ENCODE data around the gene DLG2.

DLG2 gene

GRCh38 chr11:83545494-83546260 is 2081.5 kb downstream of the DLG2 start:
- no peaks in the 10 kb centered on the region for H3K36me3 ChIP-seq (replicated peaks; ENCODE audit: low read depth, low read length)
- H3K27me3 ChIP-seq (ENCODE audit: low read depth, low read length), result peaks cover 17% of the 10 kb centered on the region
- H3K4me2 ChIP-seq (ENCODE audit: low read length), result no peak overlapping the region
- H3K4me1 ChIP-seq (ENCODE audit: low read length), result no peaks in the 10 kb centered on the region
- H3K9me3 ChIP-seq (ENCODE audit: insufficient read depth, low read length), result no peaks in the 10 kb centered on the region
- no peak for TF ChIP-seq CTCF (IDR thresholded peaks at IDR 0.05; ENCODE audit: low read depth, low read length)
- no peak overlapping the region for H3K9ac ChIP-seq (ENCODE audit: low read length)
- no peaks in the 10 kb centered on the region for H4K20me1 ChIP-seq (ENCODE audit: insufficient read depth, low read length)
- no peaks in the 10 kb centered on the region for H3K79me2 ChIP-seq (ENCODE audit: low read length)
- no peak overlapping the region for H3K27ac ChIP-seq (ENCODE audit: low read length)
- no peak overlapping the region for H2AFZ ChIP-seq (ENCODE audit: low read depth, low read length)
- no peak overlapping the region for H3K4me3 ChIP-seq (ENCODE audit: low read length)

- no peak for TF ChIP-seq EZH2phosphoT487 (IDR thresholded peaks at IDR 0.05; ENCODE audit: low read depth)
- TF ChIP-seq CTCF (IDR thresholded peaks at IDR 0.05; ENCODE audit: low read depth, low read length), result no peak
- Histone ChIP-seq H3K4me2 (ENCODE audit: low read length) (no peak overlapping the region), H3K27me3 (ENCODE audit: low read depth, low read length) (peaks cover 26% of the 10 kb centered on the region)
Measured at GRCh38 chr11:83544846-83545245, 2082.3 kb downstream of the DLG2 start.

GRCh38 chr11:83543706-83544439 is 2083.3 kb downstream of the DLG2 start:
- TF ChIP-seq EZH2phosphoT487 (IDR thresholded peaks at IDR 0.05; ENCODE audit: low read depth) (no peak), CTCF (IDR thresholded peaks at IDR 0.05; ENCODE audit: low read depth, low read length) (no peak)
- H3K9ac ChIP-seq (ENCODE audit: low read length), result no peak overlapping the region
- no peaks in the 10 kb centered on the region for H3K79me2 ChIP-seq (ENCODE audit: low read length)
- H3K27ac ChIP-seq (ENCODE audit: low read length), result no peak overlapping the region
- peaks cover 28% of the 10 kb centered on the region for H3K27me3 ChIP-seq (ENCODE audit: low read depth, low read length)
- H3K4me1 ChIP-seq (ENCODE audit: low read length), result no peaks in the 10 kb centered on the region
- no peak overlapping the region for H3K4me3 ChIP-seq (ENCODE audit: low read length)
- H4K20me1 ChIP-seq (ENCODE audit: insufficient read depth, low read length), result no peaks in the 10 kb centered on the region
- H2AFZ ChIP-seq (ENCODE audit: low read depth, low read length), result no peak overlapping the region
- H3K4me2 ChIP-seq (ENCODE audit: low read length), result no peak overlapping the region
- no peaks in the 10 kb centered on the region for H3K36me3 ChIP-seq (replicated peaks; ENCODE audit: low read depth, low read length)
- no peaks in the 10 kb centered on the region for H3K9me3 ChIP-seq (ENCODE audit: insufficient read depth, low read length)

More at GRCh38 chr11:83544846-83545245, 2082.3 kb downstream of the DLG2 start:
- H2AFZ ChIP-seq (ENCODE audit: low read depth, low read length), result no peak overlapping the region
- H3K9me3 ChIP-seq (ENCODE audit: insufficient read depth, low read length), result no peaks in the 10 kb centered on the region
- H3K36me3 ChIP-seq (replicated peaks; ENCODE audit: low read depth, low read length), result no peaks in the 10 kb centered on the region
- H3K4me3 ChIP-seq (ENCODE audit: low read length), result no peak overlapping the region
- no peak overlapping the region for H3K27ac ChIP-seq (ENCODE audit: low read length)
- no peak overlapping the region for H3K9ac ChIP-seq (ENCODE audit: low read length)
- H3K4me1 ChIP-seq (ENCODE audit: low read length), result no peaks in the 10 kb centered on the region
- no peaks in the 10 kb centered on the region for H4K20me1 ChIP-seq (ENCODE audit: insufficient read depth, low read length)
- H3K79me2 ChIP-seq (ENCODE audit: low read length), result no peaks in the 10 kb centered on the region

- TF ChIP-seq CTCF (IDR thresholded peaks at IDR 0.05; ENCODE audit: low read depth, low read length), result no peak
- TF ChIP-seq EZH2phosphoT487 (IDR thresholded peaks at IDR 0.05; ENCODE audit: low read depth), result no peak
- Histone ChIP-seq H3K27ac (ENCODE audit: low read length) (no peak overlapping the region), H3K4me2 (ENCODE audit: low read length) (no peak overlapping the region), H3K27me3 (ENCODE audit: low read depth, low read length) (peaks cover 32% of the 10 kb centered on the region), H4K20me1 (ENCODE audit: insufficient read depth, low read length) (no peaks in the 10 kb centered on the region), H3K36me3 (replicated peaks; ENCODE audit: low read depth, low read length) (no peaks in the 10 kb centered on the region), H3K4me1 (ENCODE audit: low read length) (no peaks in the 10 kb centered on the region), H3K9ac (ENCODE audit: low read length) (no peak overlapping the region), H3K9me3 (ENCODE audit: insufficient read depth, low read length) (no peaks in the 10 kb centered on the region), H2AFZ (ENCODE audit: low read depth, low read length) (no peak overlapping the region), H3K4me3 (ENCODE audit: low read length) (no peak overlapping the region), H3K79me2 (ENCODE audit: low read length) (no peaks in the 10 kb centered on the region)
Measured at GRCh38 chr11:83542861-83543260, 2084.3 kb downstream of the DLG2 start.
